HG03139 (cell line): ENCODE measurements around the gene ASIC1.

ENCODE experiments used
- ATAC-seq: cut with Tn5 transposase; IDR thresholded peaks from one replicate; pipeline ENCODE4 v1.9.1; 2021; ENCODE audit not compliant: unreplicated experiment

The ASIC1 gene

DNA sequence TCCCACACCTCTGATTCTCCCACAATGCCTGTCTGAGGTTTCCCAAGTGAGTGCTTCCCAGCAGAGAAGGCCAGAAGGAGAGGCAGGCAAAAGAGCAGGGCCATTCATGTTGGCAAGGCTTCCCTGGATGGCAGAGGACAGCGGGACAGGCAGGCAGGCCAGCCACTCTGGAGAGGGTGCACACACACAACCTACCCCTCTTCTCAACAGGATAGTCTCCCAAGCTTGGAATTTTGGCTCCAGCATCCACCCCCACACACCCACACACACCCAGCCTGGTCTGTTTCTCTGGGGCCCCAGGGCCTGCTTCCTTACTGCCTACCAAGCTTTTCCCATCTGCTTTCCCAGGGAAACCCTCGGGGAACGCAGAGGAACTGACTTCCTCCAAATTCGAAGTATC lies 16.7 kb upstream of the ASIC1 start:
- no peak for ATAC-seq

DNA sequence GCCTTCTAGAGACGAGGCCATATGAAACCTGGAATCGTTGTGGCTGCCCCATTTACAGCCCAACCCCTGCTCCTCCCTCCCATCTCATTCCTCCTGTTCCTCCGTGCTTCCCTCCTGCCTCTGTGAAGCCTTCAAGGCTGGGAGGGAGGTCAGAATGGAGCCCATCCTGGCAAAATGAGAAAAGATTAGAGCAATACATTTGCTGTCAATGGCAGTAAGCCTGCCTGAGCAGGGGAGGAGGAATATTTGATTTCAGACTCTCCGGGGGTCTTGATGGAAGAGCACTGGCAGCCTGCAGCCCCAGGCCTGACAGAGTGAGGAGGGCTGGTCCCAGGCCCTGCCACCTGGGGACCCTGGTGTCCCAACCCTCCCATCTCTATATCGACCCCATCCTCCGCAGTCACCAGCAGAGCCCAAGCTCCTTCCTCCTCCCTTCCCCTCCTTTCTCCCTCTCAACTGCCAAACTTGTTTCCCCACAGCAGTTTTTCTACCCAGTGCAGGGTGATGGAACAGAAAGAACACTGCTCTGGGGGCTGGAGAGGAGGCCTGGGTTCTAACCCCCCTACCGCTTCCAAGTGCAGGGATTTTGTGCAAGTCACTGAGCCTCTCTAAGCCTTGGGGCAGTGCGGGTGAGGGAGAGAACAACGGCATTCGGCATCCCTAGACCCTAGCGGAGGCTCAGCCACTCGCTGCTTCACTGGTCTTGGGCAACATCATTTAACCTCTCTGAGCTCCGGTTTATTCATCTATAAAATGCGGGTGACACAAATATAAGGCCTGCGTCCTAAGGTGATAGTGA lies 16.1 kb upstream of the ASIC1 start:
- no peak for ATAC-seq

DNA sequence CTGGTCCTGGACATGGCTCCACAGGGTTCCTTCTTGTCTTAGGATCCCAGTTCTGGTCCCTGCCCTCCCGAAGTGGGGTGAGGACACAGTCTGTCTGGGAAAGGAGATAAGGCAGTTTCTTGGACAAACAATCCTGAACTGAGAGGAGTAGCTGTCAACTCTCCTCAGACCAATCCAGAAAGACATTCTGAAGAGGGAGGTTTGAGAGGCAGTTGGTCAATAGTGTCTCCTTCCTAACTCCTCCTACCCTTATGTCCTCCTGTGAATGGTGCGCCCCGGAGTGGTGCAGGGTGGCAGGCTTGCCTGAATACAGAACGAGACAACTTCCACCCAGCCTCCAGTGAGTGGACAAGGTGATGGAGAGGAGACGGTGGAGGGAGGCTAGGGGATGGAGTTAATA lies 15.4 kb upstream of the ASIC1 start:
- ATAC-seq = no peak

DNA sequence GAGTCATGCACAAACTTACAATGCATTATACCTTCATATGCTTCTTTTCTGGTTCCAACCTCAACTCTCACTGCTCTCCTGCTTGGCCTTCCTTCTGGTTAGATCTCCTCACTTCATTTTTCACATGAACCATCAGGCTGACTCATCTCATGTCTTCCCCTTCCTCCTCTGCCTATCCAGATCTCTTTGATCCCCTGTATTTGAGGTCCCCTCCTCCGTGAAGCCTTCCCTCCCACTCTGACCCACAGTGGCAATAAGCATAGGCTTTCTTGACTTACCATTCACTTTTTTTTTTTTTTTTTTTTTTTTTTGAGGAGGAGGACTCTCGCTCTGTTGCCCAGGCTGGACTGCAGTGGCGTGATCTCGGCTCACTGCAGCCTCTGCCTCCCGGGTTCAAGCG lies 14.7 kb upstream of the ASIC1 start:
- ATAC-seq = no peak

DNA sequence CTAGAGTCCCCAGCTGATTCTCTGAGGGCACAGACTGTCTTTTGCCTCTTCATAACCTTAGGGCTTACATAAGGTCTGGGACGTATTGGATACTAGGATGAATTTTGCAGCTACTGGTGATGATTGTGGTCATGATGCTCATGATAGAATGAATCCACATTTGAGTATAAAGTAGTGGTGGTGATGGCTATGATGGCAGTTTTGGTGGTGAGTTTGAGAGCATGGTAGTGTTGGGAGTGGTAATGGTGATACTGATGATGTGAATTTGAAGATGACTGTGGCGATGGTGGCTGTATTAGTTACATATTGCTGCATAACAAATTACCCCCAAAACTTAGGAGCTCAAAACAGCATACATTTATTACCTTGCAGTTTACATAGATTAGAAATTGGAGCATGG lies 14.1 kb upstream of the ASIC1 start:
- ATAC-seq = no peak

DNA sequence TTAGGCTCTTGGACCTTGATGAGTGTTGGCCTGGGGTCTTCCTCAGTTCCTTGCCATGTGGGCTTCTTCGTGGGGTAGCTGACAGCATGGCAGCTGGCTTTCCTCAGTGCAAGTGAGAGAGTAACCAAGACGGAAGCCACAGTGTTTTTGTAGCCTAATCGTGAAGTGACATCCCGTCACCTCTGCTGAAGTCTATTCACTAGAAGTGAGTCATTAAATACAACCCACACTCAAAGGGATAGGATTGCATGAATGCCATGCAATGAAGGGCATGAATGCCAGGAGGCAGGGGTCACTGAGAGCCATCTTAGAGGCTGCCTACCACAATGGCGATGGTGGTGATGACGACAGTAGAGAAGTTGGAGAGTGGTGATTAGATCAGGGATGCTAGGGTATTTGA lies 13.5 kb upstream of the ASIC1 start:
- ATAC-seq = no peak

DNA sequence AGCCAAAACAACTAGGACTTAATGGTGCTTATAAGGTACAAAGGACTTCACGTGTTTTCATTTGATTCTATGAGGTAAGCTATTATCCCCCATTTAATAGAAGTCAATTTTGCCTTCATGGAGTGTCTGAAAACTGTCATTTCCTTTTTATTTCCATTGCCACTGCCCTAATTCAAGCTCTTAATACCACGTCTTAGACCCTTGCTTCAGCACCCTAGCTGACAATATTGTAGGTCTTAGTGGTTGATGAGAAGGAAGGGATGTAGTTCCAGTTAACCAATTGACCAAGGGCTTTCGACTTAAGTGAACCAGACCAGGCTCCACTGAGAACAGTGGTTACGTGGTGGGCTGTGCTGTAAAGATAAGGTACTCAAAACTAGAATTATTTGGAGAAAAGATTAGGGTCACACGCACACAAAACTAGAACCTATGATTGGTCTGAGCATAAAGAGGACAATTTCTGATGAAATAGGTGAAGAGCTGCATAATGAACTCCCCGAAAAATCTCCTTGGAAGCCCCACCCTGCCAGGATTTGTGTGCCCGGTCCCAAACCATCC lies 9.6 kb upstream of the ASIC1 start:
- no peak for ATAC-seq

DNA sequence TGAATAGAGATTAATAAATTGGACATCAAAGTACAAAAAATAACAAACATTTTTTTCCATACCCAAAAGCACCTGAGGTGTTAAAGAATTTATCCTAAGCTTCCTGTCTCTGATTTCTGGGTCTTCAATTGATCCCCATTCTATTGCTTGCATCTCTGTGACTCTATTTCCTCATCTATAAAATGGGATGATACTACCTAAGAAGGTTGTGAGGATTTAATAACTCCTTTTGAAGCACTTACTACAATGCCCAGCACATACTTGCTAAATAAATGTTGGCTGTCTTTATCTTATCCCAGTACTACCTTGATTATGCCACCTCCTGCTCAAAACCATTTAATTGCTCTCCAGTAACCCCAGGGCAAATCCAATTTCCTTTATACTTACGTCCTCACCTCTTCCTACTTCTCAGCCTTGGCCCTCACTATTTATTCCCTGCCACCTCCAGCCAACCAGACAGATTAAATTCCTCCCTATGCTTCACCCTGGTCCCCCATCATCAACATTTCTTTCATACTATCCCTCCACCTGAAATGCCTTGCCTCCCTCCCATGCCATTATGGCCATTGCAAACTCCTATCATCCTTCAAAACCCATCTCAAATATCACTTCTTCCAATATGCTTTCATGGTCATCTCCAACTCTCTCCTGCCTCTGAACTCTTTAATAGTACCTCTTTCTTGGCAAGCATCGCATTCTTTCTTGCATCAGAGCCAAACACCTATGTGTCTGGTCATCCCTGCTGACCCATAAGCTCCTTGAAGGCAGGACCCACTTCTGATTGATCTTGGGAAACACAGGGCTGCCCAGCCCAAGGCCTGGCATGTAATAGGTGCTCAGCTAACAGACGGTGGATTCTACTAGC lies 7.9 kb upstream of the ASIC1 start:
- ATAC-seq = no peak

DNA sequence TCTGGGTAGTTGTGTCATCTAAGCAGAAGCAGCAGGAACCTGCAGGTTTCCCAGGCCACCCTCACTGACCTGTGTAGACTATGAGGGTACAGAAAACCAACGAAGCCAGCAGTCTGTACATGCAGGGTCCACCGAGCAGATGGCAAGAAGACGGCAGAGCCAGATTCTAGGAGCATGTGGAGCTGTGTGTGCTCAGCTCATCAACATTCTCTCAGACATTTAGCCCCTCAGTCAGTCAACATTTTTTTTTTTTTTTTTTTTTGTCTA lies 7.3 kb upstream of the ASIC1 start:
- ATAC-seq = no peak

DNA sequence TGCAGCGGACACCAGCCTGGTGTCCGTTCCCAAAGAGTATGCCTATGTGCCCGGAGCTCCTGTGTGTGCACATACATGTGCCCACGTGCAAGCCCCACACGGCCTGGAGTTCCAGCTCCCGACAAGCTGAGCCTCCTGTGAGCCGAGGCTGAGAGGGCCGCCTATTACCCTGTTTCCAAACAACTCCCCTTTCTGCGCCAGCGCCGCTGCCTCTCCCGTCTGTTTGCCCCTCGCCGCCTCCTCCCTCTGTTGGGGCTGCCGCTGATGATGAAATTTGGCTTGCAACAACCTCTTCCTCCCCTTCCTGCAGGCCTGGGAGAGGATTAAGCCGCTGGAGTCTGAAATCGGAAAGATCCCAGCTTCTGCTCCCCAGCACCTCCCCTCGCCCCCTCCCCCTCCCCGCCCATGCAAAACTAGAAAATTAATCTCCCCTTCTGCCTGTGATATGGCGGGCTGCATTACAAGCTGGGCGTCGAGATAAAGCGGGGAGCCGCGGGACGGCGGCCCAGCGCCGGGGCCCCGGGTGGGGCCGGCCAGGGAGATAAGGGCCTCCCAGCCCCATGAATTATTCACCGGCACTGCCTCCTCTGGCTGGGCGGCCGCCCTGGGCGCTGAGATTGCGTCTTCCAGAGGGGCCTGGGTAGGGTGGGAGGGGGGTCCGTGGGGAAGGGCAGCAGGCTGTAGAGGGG lies 6.8 kb upstream of the ASIC1 start:
- no peak for ATAC-seq

DNA sequence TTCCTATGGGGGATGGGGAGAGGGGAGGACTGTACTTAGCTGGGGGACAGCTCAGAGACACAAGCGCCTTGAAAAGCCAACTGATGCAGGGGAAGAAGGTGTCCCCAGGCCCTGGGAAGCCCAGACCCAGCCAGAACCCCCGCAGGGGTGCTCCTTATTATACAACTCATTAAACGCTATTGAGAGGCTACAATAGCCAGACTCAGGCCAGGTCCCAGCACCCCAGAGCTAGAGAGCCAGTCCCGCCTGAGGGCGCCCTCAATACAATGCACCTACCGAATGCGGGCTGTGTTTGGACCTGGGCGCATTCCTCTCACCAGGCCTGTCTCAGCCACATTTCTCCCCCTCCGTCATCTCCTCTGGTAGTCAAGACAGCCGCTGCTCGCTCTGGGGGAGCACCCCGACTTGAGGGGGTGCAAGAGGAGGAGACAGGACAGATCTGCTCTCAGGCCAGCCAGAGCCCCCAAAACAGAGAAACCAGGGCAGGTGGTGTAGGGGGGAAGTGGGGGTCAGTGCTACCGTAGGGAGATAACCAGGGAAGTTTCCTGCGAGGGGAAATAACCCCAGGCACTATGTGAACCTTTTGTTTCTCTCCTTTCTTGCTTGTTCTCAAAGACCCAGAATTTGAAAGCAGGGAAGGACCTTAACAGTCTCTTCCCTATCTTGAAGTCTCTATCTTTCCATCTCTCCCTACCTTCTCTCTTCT lies 6.1 kb upstream of the ASIC1 start:
- no peak for ATAC-seq

DNA sequence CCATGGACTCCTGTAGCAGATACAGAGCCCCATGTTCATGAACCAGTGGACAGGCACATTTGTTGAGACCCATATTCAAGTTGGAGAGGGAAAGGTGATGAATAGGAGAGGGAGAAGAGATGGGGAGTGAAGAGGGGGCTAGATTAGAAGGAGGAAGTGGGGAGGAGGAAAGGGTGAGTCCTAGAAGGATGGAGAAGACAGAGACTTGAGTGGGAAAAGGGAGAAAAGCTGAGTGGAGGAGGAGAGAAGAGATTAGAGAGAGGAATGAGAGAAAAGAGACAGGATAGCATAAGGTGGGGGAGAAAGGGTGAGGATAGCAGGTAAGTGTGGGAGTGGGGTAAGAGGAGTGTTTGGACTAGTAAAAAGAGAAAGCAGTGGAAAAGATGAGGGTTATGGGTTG lies 4.9 kb upstream of the ASIC1 start:
- ATAC-seq = no peak

DNA sequence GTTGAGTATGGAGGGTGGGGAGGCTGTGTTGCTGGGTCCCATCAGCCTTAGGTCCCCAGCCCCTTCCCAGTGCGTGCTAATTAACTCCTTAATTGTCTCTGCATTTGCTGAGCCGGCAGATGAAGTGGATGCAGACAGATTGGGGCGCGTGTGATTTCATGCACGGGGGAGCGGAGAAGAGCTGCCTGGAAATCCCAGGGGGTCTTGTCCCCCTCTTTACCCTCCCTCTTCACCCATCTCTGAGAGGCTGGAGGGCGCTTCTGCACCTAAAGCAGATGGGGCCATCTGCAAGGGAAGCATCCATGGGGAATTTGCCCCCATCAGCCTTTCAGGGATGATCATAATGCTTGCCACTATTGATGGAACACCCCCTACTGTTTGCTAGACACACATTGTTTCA lies 4.4 kb upstream of the ASIC1 start:
- ATAC-seq = no peak

DNA sequence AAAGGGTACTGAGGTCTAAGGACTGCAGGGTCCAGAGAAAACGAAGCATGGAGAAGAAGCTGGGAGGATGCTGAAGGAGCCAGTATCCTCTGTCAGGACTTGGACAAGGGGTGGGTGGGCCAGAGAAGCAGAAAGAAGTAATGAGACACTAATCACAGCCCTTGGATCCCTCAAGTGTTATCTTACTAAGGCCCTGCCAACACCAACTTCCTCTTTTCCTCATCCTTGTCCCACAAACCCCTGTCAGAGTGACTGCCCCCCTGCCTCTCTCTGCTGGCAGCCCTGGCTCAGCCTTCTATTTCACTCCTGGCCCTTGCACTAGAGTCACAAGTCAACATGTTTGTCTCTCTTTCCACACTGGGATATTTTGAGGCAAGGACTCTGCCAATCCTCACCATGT lies 3.8 kb upstream of the ASIC1 start:
- no peak for ATAC-seq

DNA sequence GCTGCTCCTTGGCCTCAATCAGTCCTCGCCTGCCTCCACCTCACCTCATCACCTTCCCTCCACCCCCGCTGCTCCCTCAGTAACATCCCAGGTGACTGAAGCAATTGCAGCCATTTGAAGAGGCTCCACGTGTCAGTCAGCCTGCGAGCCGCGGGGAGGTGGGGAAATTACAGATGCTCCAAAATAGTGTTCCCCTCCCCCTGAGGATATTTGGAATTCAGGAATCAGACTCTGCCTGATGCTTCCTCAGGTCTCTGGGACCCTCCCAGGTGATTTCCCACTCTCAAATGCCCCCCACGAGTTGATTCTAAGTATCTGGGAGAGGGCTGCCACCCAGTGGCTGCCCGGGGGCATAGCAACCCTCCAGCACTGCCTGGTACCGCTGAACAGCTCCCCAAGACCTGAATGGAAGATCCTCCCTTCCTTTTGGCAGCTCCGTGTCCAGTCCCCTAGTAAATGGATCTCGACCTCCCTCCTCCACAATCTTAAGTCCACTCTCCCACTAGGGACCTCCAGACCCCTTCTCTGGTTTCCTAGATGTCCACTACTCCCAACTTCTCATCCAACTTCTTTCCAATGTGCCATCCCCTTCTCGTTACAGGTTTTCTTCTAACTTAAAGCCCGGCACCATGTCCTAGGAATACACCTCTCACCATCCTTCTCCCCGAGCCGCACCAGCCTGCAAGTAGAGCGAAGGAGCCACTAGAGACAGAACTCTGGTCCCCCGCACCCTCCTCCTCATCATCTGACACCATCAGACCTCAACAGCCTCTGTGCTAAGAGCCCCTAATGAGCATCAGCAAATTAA lies 1.4 kb upstream of the ASIC1 start:
- no peak for ATAC-seq

DNA sequence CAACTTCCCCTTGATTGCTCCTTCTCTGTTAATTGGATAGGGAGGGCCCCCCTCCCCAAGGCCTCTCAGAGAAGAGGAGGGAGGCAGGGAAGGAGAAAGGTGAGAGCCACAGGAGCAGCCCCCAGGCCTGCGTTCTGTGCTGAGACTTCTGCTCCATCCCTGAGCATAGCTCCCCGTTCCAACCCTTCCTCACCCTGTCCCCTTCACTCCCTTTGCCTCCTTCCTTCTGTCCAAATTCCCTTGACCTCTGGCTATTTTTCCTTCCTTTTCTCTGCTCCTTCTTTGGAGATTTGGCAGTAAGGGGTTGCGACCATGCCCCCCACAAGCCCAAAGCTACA lies 788 bp upstream of the ASIC1 start:
- no peak for ATAC-seq

DNA sequence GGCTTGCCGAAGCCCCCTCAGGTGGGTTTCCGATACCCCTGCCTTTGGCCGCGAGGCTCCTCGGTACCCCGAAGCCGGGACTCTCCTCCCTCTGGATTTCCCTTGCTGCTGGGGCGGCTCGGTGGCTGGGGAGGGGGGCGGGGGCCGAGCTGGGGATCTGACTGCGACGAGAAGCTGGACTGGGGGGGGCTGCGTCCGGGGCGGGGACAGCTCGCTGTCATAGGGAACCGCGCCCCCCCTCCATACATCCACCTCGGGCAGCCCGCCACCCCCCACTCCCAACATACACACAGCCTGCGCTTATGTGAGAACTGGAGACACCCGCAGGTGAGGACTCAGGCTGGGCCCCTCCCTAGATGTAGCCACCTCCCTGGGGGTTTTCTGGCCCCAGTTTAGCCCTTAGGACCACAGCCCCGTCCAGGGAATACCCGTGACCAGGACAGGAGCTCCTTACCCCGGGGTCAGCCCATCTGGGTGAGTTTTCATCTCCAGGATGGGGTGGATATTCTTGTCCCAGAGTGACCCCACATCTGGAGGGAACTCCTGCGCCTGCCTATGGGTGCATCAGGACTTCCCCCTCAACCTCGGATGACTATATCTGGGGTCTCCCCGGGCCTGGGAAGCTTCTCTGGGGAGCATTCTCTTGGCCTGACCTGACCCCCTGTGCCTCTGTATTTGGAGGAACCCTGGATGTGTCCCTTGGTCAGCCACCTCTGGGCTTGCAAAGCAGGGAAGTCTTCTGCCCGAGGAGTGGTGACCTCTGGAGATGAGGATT lies 687 bp downstream of the ASIC1 start:
- no peak for ATAC-seq

DNA sequence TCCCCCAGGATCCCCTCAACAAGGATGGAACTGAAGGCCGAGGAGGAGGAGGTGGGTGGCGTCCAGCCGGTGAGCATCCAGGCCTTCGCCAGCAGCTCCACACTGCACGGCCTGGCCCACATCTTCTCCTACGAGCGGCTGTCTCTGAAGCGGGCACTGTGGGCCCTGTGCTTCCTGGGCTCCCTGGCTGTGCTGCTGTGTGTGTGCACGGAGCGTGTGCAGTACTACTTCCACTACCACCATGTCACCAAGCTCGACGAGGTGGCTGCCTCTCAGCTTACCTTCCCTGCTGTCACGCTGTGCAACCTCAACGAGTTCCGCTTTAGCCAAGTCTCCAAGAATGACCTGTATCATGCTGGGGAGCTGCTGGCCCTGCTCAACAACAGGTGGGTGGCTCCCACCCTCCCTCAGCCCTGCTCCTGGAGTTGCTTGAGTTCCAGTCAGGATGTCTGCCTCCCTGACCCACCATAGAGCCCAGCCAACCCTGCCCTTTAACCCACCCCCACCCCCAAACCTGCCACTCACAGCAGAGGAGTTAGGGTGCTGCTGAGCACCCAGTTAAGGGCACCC lies 1.4 kb downstream of the ASIC1 start:
- no peak for ATAC-seq

DNA sequence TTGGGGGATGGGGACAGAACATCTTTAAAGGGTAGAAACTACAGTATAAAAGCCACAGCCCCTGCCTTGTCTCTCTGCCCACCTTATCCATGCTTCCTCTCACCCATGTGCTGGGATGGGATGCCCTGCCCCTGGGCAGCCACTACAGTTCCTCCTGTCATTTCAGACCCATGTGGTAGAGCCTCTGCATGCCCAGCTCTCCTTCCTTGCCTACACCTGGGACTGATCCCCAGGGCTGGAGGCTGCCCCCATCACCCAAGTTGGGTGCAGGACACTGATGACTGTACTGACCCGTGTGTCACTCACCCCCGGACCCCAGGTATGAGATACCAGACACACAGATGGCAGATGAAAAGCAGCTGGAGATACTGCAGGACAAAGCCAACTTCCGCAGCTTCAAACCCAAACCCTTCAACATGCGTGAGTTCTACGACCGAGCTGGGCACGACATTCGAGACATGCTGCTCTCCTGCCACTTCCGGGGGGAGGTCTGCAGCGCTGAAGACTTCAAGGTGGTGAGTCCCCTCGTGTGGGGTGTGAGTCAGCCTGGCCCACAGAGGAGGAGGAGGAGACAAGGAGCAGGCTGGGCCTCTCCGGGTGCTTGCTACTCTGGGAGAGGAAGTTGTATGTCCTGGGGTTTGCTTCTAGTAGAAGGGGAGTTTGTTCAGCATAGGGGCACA lies 2.2 kb downstream of the ASIC1 start:
- no peak for ATAC-seq
